Activated CD4-positive, alpha-beta T cell treated with anti-CD3 and anti-CD28 coated beads, Interleukin-10, Interleukin-2, amounts not matched to agents 100 ng/mL and 50 ng/mL, durations not matched to agents 16 hours and 8 hours (primary cell): Measurements from ENCODE around the gene GNPDA2.

Experiments
- DNase-seq: peaks from one replicate; pipeline ENCODE4 v3.0.0-alpha.2; 2020

The GNPDA2 gene

DNA sequence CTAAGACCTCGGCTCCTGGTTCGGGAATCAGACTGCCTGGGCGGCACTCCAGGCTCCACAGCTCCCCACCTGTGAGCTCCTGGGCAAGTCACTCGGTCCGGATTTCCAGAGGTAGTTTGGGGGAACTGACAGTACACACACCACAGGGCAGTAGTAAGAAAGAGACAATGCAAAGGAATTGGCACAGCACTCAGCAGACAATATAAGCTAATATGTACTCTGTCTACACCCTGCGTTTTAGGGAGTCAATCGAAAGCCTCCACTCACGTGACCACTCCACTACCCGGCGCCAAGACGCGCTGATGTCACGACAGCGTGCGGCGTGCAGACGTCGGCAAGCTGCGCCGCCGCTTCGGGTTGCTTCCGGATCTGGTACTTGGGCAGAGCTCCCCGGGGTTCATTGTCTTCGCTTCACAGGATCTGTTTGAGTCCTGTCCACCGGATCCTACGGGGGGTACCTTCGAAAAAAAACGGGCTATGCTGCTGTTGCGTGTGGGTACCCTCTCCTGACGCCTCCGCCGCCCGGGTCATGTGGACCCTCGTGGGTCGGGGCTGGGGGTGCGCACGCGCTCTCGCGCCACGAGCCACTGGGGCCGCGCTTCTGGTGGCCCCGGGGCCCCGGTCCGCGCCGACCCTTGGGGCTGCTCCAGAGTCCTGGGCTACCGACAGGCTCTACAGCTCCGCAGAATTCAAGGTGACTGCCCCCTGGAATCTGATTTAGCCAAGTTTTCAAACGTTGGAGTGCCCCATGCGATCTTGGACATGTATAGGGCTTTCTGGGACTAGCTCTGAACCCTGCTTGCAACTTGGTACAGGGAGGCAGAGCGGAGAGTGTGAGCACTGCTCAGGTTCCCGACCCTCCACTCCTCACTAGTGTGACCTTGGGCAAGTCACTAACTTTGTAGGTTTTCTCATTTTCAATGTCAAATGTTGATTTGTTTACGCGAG lies 48.0 kb downstream of the GNPDA2 start, which contains the start of gene GUF1:
TSS of gene GUF1 (plus strand) at position 327 of the 948 bp plus-strand sequence. CDS start at position 530, 203 bp downstream.
- peak; percentile 93 for DNase-seq

DNA sequence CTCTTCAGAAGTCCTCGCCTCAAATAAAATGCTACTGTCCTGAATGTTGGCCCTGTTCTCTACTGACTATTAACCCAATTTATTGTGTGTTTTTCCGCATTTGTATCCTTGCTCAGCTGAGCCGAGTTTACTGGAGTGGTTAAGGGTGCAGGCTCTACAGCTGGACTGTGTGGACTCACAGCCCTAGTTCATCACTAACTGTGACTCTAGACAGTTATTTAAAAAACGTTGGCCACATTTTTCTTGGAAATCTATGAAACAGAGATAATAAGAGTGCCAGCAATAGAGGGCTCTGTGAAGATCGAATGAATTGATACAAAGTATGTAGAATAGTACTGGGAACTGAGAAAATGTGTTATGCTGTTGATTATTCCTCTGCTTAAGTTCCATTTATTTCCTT lies 51.0 kb downstream of the GNPDA2 start:
- no peak for DNase-seq

DNA sequence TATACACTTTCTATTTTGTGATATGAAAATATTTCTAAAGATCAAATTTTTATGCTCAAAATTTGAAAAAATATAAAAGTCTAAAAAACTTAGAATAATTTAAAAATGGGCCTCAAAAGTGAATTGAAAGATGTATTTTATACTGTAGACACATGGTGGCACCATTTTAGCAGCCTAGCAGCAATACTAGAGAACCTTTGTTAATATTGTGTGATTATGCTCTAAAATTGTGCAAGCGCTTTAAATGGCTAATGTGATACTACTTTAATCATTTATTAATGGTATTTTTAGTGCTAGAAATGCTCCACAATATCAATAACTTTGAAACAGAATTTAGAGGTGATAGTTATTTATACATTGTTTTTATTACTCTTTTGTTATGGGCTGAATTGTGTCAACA lies 51.9 kb downstream of the GNPDA2 start:
- no peak for DNase-seq

DNA sequence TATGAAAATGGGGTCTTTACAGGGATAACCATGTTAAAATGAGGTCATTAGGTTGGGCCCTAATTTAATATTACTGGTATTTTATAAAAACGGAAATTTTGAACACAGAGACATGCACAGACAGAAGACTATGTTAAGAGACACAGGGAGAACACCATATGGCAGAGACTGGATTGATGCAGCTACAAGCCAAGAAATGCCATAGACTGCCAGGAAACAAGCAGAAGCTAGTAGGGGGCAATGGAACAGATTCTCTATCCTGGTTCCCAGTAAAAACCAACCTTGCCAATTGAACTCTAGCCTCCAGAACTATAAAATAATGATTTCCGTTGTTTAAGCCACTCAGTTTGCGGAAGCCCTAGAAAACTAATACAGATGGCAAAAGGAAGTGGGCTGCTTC lies 54.7 kb downstream of the GNPDA2 start:
- DNase-seq = no peak

DNA sequence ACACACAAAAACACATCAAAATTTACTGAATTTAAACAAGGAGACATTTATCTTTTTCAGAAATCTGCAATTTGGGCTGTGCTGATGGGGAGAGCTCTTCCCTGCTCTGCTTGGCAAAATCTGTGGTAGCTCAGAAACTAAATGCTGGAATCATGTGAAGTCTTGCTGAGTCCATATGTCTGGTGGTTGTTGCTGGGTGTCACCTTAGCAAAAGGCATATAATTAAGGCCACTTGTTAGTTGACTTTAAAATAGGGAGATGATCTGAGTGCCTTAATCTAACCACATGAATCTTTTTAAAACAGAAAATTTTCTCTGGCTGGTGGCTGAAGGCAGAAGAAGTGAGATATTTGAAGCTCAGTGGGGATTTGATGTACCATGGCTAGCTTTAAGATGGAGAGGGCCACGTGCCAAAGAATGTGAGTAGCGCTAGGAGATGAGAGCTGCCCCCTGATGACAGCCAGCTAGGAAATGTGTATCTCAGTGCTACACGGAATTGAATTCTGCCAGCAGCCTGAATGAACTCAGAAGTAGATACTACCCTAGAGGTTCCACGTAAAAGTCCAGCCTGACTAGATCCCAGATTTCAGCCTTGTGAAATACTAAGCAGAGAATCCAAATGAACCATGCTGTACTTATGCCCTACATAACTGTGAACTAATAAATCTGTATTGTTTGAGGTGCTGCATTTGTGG lies 55.7 kb downstream of the GNPDA2 start:
- DNase-seq = no peak

DNA sequence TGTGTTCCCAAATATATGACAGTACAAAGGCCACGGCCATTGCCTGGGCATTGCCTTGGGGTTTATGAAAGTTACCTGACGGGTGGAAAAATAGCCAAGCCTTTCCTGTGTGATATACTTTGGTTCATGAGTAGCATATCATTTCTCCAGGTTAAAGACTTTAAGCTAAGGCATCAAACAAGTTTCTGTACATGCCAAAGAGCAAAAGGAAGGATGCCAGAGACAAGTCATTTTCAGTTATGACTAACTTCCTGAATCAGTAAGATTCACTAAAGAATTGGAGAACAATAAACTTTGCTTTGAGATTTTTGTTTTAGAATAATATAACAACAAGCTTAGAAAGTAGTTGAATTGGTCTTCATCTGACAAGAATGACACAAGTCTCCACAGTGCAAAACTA lies 57.8 kb downstream of the GNPDA2 start:
- DNase-seq = peak; percentile 33

DNA sequence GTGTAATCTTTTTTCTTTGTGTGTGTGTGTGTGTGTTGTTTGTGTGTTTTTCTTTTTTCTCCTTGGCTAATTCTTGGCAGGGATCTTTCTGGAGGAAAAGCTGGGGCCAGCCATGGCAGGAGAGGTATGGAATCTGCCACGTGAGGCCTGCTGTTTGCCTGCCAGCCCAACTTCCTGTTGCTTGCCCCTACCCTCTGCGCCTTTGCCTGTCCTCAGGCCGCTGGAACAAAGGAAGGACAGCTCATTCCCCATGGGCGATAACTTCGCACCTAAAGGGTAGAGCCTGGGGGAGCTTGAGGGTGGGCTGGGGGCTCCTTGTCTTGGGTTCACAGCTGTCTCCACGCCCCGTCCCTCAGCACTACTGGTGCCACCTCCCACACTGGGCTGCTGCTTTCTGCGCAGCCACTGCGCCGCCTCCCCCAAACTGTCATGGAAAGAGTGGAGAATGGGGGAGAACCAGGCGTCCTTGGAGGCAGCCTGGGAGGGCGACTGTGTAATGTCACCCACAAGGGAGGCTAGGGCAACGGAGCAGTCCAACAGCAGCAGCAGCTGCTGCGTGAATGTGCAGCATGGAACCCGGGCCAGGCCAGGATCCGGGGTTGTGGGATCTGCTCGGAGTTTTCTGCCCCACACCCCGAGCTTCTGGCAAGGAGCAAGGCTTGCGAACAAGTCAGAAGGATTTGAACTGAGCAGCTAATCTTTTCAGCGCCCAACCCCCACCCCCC lies 62.7 kb downstream of the GNPDA2 start:
- no peak for DNase-seq

DNA sequence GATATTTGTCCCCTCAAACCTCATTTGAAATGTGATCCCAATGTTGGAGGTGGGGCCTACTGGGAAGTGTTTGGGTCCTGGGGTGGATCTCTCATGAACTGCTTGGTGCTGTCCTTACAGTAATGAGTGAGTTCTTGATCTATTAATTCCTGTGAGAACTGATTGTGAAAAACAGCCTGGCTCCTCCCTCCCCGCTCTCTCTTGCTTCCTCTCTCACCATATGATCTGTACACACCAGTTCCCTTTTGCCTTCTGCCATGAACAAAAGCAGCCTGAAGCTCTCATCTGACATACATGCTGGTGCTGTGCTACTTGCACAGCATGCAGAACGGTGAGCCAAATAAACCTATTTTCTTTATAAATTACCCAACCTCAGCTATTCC lies 63.7 kb downstream of the GNPDA2 start:
- DNase-seq = no peak

DNA sequence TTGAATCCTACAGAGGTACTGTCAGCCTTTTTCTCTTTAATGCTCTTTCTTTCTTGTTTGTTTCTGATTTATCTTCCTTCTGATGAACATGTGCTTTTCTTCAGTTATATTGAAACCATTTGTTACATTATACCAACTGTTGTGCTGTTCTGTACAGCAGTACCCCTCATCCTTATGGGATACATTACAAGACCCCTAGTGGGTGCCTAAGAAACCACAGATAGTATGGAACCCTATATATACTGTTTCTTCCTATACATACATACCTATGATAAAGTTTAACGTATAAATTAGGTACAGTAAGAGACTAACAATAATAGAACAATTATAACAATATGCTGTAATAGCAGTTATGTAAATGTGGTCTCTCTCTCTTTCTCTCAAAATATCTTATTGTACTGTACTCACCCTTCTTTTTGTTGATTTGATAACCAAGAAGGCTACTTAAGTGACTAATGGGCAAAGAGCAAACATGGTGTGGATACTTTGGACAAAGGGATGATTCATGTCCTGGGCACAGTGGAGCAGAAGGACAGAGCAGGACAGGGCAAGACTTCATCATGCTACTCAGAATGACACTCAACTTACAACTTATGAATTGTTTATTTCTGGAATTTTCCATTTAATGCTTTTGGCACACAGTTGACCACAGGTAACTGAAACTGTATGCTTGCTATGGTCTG lies 64.3 kb downstream of the GNPDA2 start:
- DNase-seq = no peak

DNA sequence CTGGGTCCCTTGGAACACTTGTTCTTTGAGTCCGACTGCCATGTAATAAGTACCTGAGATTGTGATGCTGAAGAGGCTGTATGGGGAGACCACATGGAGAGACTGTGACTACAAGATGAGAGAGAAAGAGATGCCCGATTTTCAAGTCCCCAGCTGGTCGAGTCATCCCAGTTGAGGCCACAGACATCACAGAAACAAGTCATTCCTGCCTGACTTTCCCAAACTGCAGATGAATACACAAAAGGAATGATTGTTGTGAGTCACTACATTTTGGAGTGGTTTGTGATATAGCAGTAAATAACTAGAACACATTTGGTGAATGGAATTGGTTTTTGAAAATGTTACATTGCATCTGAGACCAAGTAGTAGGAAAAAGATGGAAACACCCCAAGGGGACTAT lies 66.0 kb downstream of the GNPDA2 start:
- DNase-seq = no peak

DNA sequence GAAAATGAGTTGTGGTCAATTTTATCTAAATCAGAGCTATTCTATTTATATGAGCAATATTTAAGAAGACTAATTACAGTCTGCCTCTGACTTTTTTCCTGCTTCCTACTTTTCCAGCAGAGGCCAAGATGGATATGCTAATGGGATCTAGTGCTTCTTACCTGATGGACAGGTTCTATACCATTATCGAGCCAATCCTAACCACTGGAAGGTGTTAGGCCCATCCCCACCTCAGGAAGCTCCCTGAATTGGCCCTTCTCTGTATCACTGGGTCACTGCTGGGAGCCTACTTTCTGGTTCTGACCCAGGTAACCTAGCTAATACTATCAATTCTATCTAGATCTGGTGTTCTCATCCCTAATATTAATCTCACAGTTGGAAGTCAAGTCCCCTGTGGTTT lies 74.4 kb downstream of the GNPDA2 start:
- DNase-seq = no peak
